ENCODE data around the gene MEF2D.

MEF2D gene

GRCh38 chr1:156479093-156480015 lies 21.2 kb downstream of the MEF2D start:
- ChIA-PET POLR2A (no interaction called here), CTCF (interaction anchor here (0.6 to 1.8 kb wide), 6 partner anchors 9 to 127 kb away, joined by 3 to 5 read pairs (median 4); no protein-coding TSS in a partner anchor)
- H3K4me3 ChIP-seq (ENCODE audit: low read depth, low read length), result no peak overlapping the region
- peaks cover 0 to 93% of the 10 kb centered on the region in 2 experiments; a peak in 2 of 3 replicates for H3K36me3 ChIP-seq (ENCODE audit: control insufficient read depth in 2 of 2, insufficient read depth in 1 of 2, low read length in 2 of 2)
- H3K9me3 ChIP-seq (ENCODE audit: control insufficient read depth, insufficient read depth, low read depth, low read length), result no peaks in the 10 kb centered on the region
- no peaks in the 10 kb centered on the region for H3K4me1 ChIP-seq (ENCODE audit: control insufficient read depth, insufficient read depth, low read length)
- H3K27ac ChIP-seq (ENCODE audit: extremely low read depth, low read depth, low read length), result no peak overlapping the region
- TF ChIP-seq SP2 (tag by site-specific recombination; IDR thresholded peaks at IDR 0.05) (peak; percentile 8; the same call in 1 of the 2 replicates), PRDM1 (tag by site-specific recombination; IDR thresholded peaks at IDR 0.05) (no peak)

DNA sequence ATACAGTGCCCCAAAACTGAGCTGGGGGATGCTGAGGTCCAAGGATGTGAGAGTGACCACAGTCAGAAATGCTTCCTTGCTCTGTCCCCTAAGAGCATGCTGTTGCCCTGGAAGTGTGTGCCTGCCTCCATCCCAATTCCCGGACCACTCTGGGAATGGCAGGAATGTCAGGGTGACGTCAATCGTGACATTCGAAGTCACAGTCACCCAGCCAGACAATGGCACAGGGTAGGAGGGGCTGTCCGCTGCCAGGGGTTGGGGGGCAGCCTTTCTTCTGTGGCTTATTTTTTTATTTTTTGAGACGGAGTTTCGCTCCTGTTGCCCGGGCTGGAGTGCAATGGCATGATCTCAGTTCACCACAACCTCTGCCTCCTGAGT lies 22.3 kb downstream of the MEF2D start:
- H3K4me1 ChIP-seq (ENCODE audit: control insufficient read depth, insufficient read depth, low read length), result no peaks in the 10 kb centered on the region
- H3K27ac ChIP-seq (ENCODE audit: extremely low read depth, low read depth, low read length), result no peak overlapping the region
- no peaks in the 10 kb centered on the region for H3K9me3 ChIP-seq (ENCODE audit: control insufficient read depth, insufficient read depth, low read depth, low read length)
- no peak for TF ChIP-seq KLF1 (tag by site-specific recombination; IDR thresholded peaks at IDR 0.05)
- no peak for TF ChIP-seq ZNF404 (tag by site-specific recombination; IDR thresholded peaks at IDR 0.05)
- TF ChIP-seq ZBTB1 (tag by site-specific recombination; IDR thresholded peaks at IDR 0.05), result no peak
- no peak for TF ChIP-seq ZNF433 (tag by site-specific recombination; IDR thresholded peaks at IDR 0.05; ENCODE audit: low read depth)
- no peak for TF ChIP-seq ZNF707 (tag by site-specific recombination; IDR thresholded peaks at IDR 0.05)
- TF ChIP-seq ZNF777 (tag by site-specific recombination; IDR thresholded peaks at IDR 0.05; ENCODE audit: borderline replicate concordance), result no peak
- TF ChIP-seq ZNF362 (tag by site-specific recombination; IDR thresholded peaks at IDR 0.05), result no peak
- no peak for TF ChIP-seq ZNF624 (tag by site-specific recombination; IDR thresholded peaks at IDR 0.05)
- no peak for TF ChIP-seq ZNF658 (tag by site-specific recombination; IDR thresholded peaks at IDR 0.05)
- no peak for TF ChIP-seq ZNF610 (tag by site-specific recombination; IDR thresholded peaks at IDR 0.05; ENCODE audit: borderline replicate concordance)
- no peak for TF ChIP-seq ZNF37A (tag by site-specific recombination; IDR thresholded peaks at IDR 0.05)
- ChIA-PET CTCF (no interaction called here), POLR2A (interaction anchor here (0.7 kb wide), 1 partner anchor 23 kb away, joined by 3 read pairs; no protein-coding TSS in a partner anchor)
- no peak overlapping the region for H3K4me3 ChIP-seq (ENCODE audit: low read depth, low read length)
- peaks cover 0 to 99% of the 10 kb centered on the region in 2 experiments; a peak in 2 of 3 replicates for H3K36me3 ChIP-seq (ENCODE audit: control insufficient read depth in 2 of 2, insufficient read depth in 1 of 2, low read length in 2 of 2)

- ChIA-PET CTCF (no interaction called here), POLR2A (interaction anchor here (0.7 kb wide), 1 partner anchor 24 kb away, joined by 3 read pairs; no protein-coding TSS in a partner anchor)
- H3K36me3 ChIP-seq (ENCODE audit: control insufficient read depth in 2 of 2, insufficient read depth in 1 of 2, low read length in 2 of 2), result peaks cover 3 to 97% of the 10 kb centered on the region in 2 experiments; a peak in 2 of 3 replicates
- TF ChIP-seq HOXC10 (CRISPR knock-in tag; IDR thresholded peaks at IDR 0.05), result no peak
- no peak for TF ChIP-seq CTCF (tag by site-specific recombination; IDR thresholded peaks at IDR 0.05)
- TF ChIP-seq, protein P1, sequence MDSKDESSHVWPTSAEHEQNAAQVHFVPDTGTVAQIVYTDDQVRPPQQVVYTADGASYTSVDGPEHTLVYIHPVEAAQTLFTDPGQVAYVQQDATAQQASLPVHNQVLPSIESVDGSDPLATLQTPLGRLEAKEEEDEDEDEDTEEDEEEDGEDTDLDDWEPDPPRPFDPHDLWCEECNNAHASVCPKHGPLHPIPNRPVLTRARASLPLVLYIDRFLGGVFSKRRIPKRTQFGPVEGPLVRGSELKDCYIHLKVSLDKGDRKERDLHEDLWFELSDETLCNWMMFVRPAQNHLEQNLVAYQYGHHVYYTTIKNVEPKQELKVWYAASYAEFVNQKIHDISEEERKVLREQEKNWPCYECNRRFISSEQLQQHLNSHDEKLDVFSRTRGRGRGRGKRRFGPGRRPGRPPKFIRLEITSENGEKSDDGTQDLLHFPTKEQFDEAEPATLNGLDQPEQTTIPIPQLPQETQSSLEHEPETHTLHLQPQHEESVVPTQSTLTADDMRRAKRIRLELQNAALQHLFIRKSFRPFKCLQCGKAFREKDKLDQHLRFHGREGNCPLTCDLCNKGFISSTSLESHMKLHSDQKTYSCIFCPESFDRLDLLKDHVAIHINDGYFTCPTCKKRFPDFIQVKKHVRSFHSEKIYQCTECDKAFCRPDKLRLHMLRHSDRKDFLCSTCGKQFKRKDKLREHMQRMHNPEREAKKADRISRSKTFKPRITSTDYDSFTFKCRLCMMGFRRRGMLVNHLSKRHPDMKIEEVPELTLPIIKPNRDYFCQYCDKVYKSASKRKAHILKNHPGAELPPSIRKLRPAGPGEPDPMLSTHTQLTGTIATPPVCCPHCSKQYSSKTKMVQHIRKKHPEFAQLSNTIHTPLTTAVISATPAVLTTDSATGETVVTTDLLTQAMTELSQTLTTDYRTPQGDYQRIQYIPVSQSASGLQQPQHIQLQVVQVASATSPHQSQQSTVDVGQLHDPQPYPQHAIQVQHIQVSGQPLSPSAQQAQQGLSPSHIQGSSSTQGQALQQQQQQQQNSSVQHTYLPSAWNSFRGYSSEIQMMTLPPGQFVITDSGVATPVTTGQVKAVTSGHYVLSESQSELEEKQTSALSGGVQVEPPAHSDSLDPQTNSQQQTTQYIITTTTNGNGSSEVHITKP (tag by site-specific recombination; IDR thresholded peaks at IDR 0.05), result peak; percentile 70; the same call in 1 of the 2 replicates
- no peak for TF ChIP-seq ZNF214 (tag by site-specific recombination; IDR thresholded peaks at IDR 0.05; ENCODE audit: borderline replicate concordance)
- no peak for TF ChIP-seq ZBTB11 (tag by site-specific recombination; conservative IDR thresholded peaks at IDR 0.05; ENCODE audit: low read depth)
- no peak for TF ChIP-seq ZNF501 (tag by site-specific recombination; IDR thresholded peaks at IDR 0.05)
These were observed 22.9 kb downstream of the MEF2D start for GRCh38 chr1:156477526-156478249.

More at GRCh38 chr1:156477526-156478249, 22.9 kb downstream of the MEF2D start:
- Histone ChIP-seq H3K4me1 (ENCODE audit: control insufficient read depth, insufficient read depth, low read length) (no peaks in the 10 kb centered on the region), H3K27ac (ENCODE audit: extremely low read depth, low read depth, low read length) (no peak overlapping the region), H3K4me3 (ENCODE audit: low read depth, low read length) (no peak overlapping the region), H3K9me3 (ENCODE audit: control insufficient read depth, insufficient read depth, low read depth, low read length) (no peaks in the 10 kb centered on the region)
